A549 treated with AZD9567 at 1 μM for 4 hours (cell line): ENCODE results near the gene SOX5. TPM values are rescaled to one million over a fixed set of nuclear protein-coding genes. Genes with fewer than 3 reads are reported as not detected.

Source experiments
- total RNA-seq: library from RNA; stranded (reverse); fragments of 200-300 nt; extraction: Qiagen RNA extraction; gene quantifications from 5 replicates; pipeline ENCODE4 v1.2.3, GENCODE V29; 2022; ENCODE audit not compliant: insufficient read depth

Gene SOX5
- not detected in 5 replicates for total RNA-seq

DNA sequence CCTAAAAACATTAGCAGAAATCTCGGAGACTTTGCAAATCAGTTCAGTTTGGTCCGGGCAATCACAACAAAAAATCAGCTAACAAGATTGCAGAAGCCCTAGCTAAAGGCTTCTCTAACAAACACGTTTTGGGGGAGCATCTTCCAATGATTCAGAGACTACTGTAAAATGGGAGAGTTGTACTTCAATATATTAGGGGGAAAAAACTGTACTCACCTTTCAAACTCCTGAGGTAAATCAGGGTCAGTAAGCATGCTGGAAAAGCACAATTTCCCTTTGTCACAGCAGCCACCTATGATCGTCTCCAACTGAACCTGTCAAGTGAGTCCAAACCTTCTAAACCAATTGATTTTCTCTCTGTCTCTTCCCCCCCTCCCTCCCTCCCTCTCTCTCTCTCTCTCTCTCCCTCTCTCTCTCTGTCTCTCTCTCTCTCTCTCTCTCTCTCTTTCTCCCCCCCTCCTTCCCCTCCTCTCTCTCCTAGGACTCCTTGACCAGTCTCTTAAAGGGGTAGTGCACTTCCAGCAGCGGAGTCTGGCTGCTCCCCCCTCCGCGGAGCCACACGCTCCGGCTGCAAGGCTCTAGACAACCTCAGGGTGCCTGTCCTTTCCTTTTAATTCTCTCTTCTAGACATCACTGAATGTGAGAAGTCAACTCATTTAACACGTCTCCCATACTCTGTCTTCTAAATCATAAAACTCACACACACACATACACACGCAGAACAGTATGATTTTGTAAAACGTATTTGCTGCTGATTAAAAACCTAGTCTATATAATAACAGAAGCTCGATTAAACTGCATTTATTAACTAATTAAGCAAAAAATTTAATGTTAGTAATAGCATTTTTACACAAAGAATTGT is at the start of gene SOX5:
SOX5 (minus strand) TSS at position 323 of the 862 bp plus-strand sequence; CDS start at position 254, 69 bp downstream.

